ENCODE measurements around the gene LY86. TPM values are rescaled to one million over a fixed set of nuclear protein-coding genes. Genes with fewer than 3 reads are reported as not detected.
A peak's percentile ranks its signal among the peaks of the same experiment; 100 is the strongest.

Gene LY86
- total RNA-seq, 1 donor from 2014 or later = not detected

DNA sequence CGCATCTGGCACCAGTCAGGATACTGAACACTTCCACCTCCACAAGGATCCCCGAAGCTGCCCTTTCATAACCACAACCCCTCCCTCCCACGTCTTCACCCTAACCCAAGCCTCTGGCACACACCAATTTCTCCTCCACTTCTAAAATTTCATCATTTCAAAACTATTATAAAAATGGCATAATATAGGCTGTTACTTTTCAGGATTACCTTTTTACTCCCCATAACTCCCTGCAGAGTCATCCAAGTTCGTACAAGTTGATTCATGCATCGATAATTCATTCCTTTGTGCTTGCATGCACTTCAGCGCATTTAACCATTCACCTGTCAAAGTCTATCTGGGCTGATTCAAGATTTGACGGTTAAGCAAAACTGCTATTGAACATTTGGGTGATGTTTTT is 30.6 kb upstream of the LY86 start:
- H3K4me1 Mint-ChIP-seq = peaks cover 35% of the 10 kb centered on the region
- no peak for DNase-seq (ENCODE audit: low spot score in 2 of 2, unreplicated experiment in 2 of 2)
- H3K36me3 Mint-ChIP-seq = no peaks in the 10 kb centered on the region
- peak overlapping the region; percentile 6 for H3K27ac Mint-ChIP-seq
- H3K27me3 Mint-ChIP-seq (ENCODE audit: low read depth) = peaks cover 44% of the 10 kb centered on the region
- no peak overlapping the region for H3K4me3 Mint-ChIP-seq
- H3K9me3 Mint-ChIP-seq = peaks cover 3% of the 10 kb centered on the region
- TF ChIP-seq, protein P1, sequence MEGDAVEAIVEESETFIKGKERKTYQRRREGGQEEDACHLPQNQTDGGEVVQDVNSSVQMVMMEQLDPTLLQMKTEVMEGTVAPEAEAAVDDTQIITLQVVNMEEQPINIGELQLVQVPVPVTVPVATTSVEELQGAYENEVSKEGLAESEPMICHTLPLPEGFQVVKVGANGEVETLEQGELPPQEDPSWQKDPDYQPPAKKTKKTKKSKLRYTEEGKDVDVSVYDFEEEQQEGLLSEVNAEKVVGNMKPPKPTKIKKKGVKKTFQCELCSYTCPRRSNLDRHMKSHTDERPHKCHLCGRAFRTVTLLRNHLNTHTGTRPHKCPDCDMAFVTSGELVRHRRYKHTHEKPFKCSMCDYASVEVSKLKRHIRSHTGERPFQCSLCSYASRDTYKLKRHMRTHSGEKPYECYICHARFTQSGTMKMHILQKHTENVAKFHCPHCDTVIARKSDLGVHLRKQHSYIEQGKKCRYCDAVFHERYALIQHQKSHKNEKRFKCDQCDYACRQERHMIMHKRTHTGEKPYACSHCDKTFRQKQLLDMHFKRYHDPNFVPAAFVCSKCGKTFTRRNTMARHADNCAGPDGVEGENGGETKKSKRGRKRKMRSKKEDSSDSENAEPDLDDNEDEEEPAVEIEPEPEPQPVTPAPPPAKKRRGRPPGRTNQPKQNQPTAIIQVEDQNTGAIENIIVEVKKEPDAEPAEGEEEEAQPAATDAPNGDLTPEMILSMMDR (IDR thresholded peaks at IDR 0.05; ENCODE audit: unreplicated experiment) = no peak

GRCh38 chr6:6559994-6560570 is 28.4 kb upstream of the LY86 start:
- peaks cover 34% of the 10 kb centered on the region for H3K4me1 Mint-ChIP-seq
- no peaks in the 10 kb centered on the region for H3K36me3 Mint-ChIP-seq
- H3K9me3 Mint-ChIP-seq = peaks cover 8% of the 10 kb centered on the region
- no peak for DNase-seq (ENCODE audit: low spot score in 2 of 2, unreplicated experiment in 2 of 2)
- H3K4me3 Mint-ChIP-seq = no peak overlapping the region
- TF ChIP-seq, protein P1 (IDR thresholded peaks at IDR 0.05; ENCODE audit: unreplicated experiment) = no peak
- H3K27ac Mint-ChIP-seq = no peak overlapping the region
- H3K27me3 Mint-ChIP-seq (ENCODE audit: low read depth) = peaks cover 34% of the 10 kb centered on the region

DNA sequence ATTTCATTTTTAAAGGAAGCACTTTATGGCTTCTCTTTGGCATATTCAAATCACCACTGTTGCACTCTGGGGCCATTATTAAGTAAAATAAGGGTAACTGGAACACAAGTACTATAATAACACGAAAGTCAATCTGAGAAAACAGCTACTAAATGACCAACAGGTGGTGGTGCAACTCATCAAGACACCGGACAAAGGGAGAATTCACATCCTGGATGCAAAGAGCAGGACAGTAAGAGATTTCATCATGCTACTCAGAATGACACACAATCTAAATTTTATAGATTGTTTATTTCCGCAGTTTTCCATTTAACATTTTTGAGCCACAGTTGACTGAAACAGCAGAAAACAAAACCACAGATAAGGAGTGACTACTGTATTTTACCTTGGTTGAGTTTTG is 27.6 kb upstream of the LY86 start:
- H3K9me3 Mint-ChIP-seq = peaks cover 8% of the 10 kb centered on the region
- DNase-seq (ENCODE audit: low spot score in 2 of 2, unreplicated experiment in 2 of 2) = no peak
- no peak overlapping the region for H3K4me3 Mint-ChIP-seq
- H3K4me1 Mint-ChIP-seq = peaks cover 41% of the 10 kb centered on the region
- H3K27ac Mint-ChIP-seq = no peak overlapping the region
- H3K36me3 Mint-ChIP-seq = no peaks in the 10 kb centered on the region
- TF ChIP-seq, protein P1 (IDR thresholded peaks at IDR 0.05; ENCODE audit: unreplicated experiment) = no peak
- H3K27me3 Mint-ChIP-seq (ENCODE audit: low read depth) = peaks cover 33% of the 10 kb centered on the region

- H3K9me3 Mint-ChIP-seq = peaks cover 8% of the 10 kb centered on the region
- H3K4me1 Mint-ChIP-seq = peaks cover 16% of the 10 kb centered on the region
- H3K36me3 Mint-ChIP-seq = no peaks in the 10 kb centered on the region
- H3K27ac Mint-ChIP-seq = no peak overlapping the region
- no peak for DNase-seq (ENCODE audit: low spot score in 2 of 2, unreplicated experiment in 2 of 2)
- H3K4me3 Mint-ChIP-seq = no peak overlapping the region
- TF ChIP-seq, protein P1 (IDR thresholded peaks at IDR 0.05; ENCODE audit: unreplicated experiment) = no peak
- H3K27me3 Mint-ChIP-seq (ENCODE audit: low read depth) = peaks cover 31% of the 10 kb centered on the region
Observed at GRCh38 chr6:6564154-6564553, 24.4 kb upstream of the LY86 start.

DNA sequence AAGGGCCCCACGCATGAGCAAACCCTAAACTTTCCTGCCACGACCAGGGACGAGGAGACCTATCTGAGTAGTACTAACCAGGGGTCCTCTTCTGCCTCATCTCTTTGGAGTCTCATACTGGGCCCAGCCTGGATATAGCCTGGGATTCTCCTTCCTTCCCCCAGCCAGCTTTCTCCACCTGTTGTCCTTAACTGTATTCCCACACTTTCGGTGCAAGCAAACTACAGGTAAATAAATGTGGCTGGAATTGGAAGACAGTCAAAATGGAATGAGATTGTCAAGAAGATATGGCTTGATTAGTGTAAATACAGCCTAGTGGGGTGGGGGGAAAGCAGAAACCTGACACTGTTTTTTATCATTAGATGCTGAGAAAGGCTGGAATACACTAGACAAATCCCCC is 23.5 kb upstream of the LY86 start:
- peaks cover 8% of the 10 kb centered on the region for H3K9me3 Mint-ChIP-seq
- TF ChIP-seq, protein P1 (IDR thresholded peaks at IDR 0.05; ENCODE audit: unreplicated experiment) = no peak
- no peak for DNase-seq (ENCODE audit: low spot score in 2 of 2, unreplicated experiment in 2 of 2)
- no peak overlapping the region for H3K4me3 Mint-ChIP-seq
- no peaks in the 10 kb centered on the region for H3K36me3 Mint-ChIP-seq
- H3K4me1 Mint-ChIP-seq = peaks cover 16% of the 10 kb centered on the region
- peaks cover 33% of the 10 kb centered on the region for H3K27me3 Mint-ChIP-seq (ENCODE audit: low read depth)
- peak overlapping the region; percentile 32 for H3K27ac Mint-ChIP-seq

GRCh38 chr6:6565488-6565887 is 23.0 kb upstream of the LY86 start:
- peaks cover 37% of the 10 kb centered on the region for H3K27me3 Mint-ChIP-seq (ENCODE audit: low read depth)
- TF ChIP-seq, protein P1 (IDR thresholded peaks at IDR 0.05; ENCODE audit: unreplicated experiment) = no peak
- peak overlapping the region; percentile 3 for H3K27ac Mint-ChIP-seq
- no peak for DNase-seq (ENCODE audit: low spot score in 2 of 2, unreplicated experiment in 2 of 2)
- H3K9me3 Mint-ChIP-seq = peaks cover 8% of the 10 kb centered on the region
- peaks cover 16% of the 10 kb centered on the region for H3K4me1 Mint-ChIP-seq
- no peak overlapping the region for H3K4me3 Mint-ChIP-seq
- H3K36me3 Mint-ChIP-seq = no peaks in the 10 kb centered on the region

Measured in mesothelial cell of epicardium (in vitro differentiated cells).